GM21367 (cell line): Measurements from ENCODE around the gene ETV5.

Experiments used
- ATAC-seq: cut with Tn5 transposase; IDR thresholded peaks from one replicate; pipeline ENCODE4 v1.9.1; 2021; ENCODE audit not compliant: unreplicated experiment

Gene ETV5

GRCh38 chr3:186124592-186124991 is 15.7 kb upstream of the ETV5 start:
- no peak for ATAC-seq

GRCh38 chr3:186123012-186123411 is 14.1 kb upstream of the ETV5 start:
- no peak for ATAC-seq

- ATAC-seq = no peak
These were observed 13.1 kb upstream of the ETV5 start for GRCh38 chr3:186121968-186122367.

- ATAC-seq = no peak
These were observed 12.4 kb upstream of the ETV5 start for GRCh38 chr3:186121278-186121677.

GRCh38 chr3:186119499-186119898 is 10.6 kb upstream of the ETV5 start:
- ATAC-seq = no peak

- no peak for ATAC-seq
These were observed 9.8 kb upstream of the ETV5 start for GRCh38 chr3:186118692-186119091.

GRCh38 chr3:186117521-186118134 is 8.7 kb upstream of the ETV5 start:
- ATAC-seq = no peak

- no peak for ATAC-seq
These were observed 6.5 kb upstream of the ETV5 start for GRCh38 chr3:186115239-186115996.

- ATAC-seq = no peak
These were observed 2.4 kb upstream of the ETV5 start for GRCh38 chr3:186110975-186111974.

GRCh38 chr3:186109897-186110803 is 1.3 kb upstream of the ETV5 start:
- no peak for ATAC-seq

GRCh38 chr3:186108106-186108940 is 566 bp downstream of the ETV5 start:
- no peak for ATAC-seq

- ATAC-seq = no peak
These were observed 1.4 kb downstream of the ETV5 start for GRCh38 chr3:186107215-186108105.

- ATAC-seq = no peak
These were observed 3.3 kb downstream of the ETV5 start for GRCh38 chr3:186105543-186105942.

GRCh38 chr3:186102687-186103086 is 6.2 kb downstream of the ETV5 start:
- no peak for ATAC-seq

- no peak for ATAC-seq
These were observed 8.5 kb downstream of the ETV5 start for GRCh38 chr3:186100398-186100797.

GRCh38 chr3:186099178-186099577 is 9.7 kb downstream of the ETV5 start:
- ATAC-seq = no peak

- no peak for ATAC-seq
These were observed 10.1 kb downstream of the ETV5 start for GRCh38 chr3:186098740-186099139.

GRCh38 chr3:186097663-186098451 is 11.0 kb downstream of the ETV5 start:
- ATAC-seq = no peak
